Measurements from ENCODE around the gene NTN1.
"Not testable (repeated sequence)": the region's sequence is repeated elsewhere in the genome, so short reads cannot be mapped to it uniquely, and the experiment has no call there.

The NTN1 gene

GRCh38 chr17:9104370-9105041 is 83.2 kb downstream of the NTN1 start:
- no peak for FAIRE-seq
- no peak for DNase-seq (ENCODE audit: insufficient read length, low spot score)

GRCh38 chr17:9105068-9105868 is 84.0 kb downstream of the NTN1 start:
- DNase-seq (ENCODE audit: insufficient read length, low spot score), result no peak
- TF ChIP-seq POLR2A (IDR thresholded peaks at IDR 0.05; ENCODE audit: low read depth, low read length), result no peak
- FAIRE-seq, result no peak

More at GRCh38 chr17:9104370-9105041, 83.2 kb downstream of the NTN1 start:
- TF ChIP-seq POLR2A (IDR thresholded peaks at IDR 0.05; ENCODE audit: low read depth, low read length), result no peak

GRCh38 chr17:9106278-9106677 is 85.0 kb downstream of the NTN1 start:
- DNase-seq (ENCODE audit: insufficient read length, low spot score); FAIRE-seq: not testable (repeated sequence)

DNA sequence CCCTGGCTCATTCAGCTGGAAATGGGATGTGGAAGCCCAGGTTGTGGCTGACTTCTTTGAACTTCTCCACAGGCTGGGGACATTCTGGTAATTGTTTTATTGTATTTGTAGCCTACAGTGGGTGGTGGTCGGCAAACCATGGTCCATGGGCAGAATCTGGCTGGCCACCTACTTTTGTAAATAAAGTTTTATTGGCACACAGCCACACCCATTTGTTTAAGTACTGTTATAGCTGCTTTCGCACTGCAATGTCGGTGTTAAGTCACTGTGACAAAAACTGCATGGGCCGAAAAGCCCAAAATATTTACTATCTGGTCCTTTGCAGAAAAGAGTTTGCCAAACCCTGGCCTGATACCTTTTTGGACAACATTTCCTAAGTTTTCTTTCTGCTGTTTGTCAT is 86.2 kb downstream of the NTN1 start:
- no peak for TF ChIP-seq POLR2A (IDR thresholded peaks at IDR 0.05; ENCODE audit: low read depth, low read length)
- DNase-seq (ENCODE audit: insufficient read length, low spot score), result no peak
- FAIRE-seq, result no peak

DNA sequence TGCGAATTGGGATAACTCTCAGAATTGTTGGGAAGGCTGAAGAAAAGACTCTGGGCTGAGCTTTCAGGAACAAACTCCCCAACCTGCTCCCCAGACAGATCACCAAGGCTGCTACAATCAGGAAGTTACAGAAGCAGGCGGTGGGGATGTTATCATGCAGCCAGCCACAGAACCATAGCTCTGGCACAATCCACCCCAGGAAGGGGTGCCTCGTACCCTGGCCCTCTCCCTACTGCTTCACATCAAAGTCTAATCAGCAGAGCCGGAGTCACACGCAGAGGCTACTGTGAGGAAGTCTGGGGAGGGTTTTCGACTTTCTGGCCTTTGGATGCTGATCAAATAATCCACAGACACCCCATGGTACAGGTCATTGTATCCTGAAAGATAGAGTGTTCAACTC is 86.8 kb downstream of the NTN1 start:
- TF ChIP-seq POLR2A (IDR thresholded peaks at IDR 0.05; ENCODE audit: low read depth, low read length), result no peak
- no peak for FAIRE-seq
- no peak for DNase-seq (ENCODE audit: insufficient read length, low spot score)

DNA sequence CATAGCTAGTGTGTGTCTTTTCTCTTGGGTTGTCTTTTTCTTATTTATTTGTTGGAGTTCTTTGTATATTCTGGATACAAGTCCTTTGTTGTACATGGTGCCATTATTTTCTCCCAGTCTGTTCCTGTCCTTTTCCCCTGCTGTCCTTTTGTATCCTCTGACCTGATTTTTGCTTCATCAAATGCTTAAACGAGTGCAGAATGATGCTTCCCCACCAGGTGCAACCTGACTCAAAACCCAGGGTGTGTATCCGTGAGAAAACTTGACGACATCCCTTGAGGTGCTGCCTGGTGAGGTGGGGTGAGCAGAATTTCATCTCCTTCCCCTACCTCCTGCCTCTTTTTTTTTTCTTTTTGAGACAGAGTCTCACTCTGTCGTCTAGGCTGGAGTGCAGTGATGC is 88.6 kb downstream of the NTN1 start:
- FAIRE-seq (no peak), DNase-seq (ENCODE audit: insufficient read length, low spot score) (no peak)
- TF ChIP-seq POLR2A (IDR thresholded peaks at IDR 0.05; ENCODE audit: low read depth, low read length), result no peak

GRCh38 chr17:9110501-9110900 is 89.2 kb downstream of the NTN1 start:
- FAIRE-seq, result no peak
- TF ChIP-seq POLR2A (IDR thresholded peaks at IDR 0.05; ENCODE audit: low read depth, low read length), result no peak
- DNase-seq (ENCODE audit: insufficient read length, low spot score), result no peak

DNA sequence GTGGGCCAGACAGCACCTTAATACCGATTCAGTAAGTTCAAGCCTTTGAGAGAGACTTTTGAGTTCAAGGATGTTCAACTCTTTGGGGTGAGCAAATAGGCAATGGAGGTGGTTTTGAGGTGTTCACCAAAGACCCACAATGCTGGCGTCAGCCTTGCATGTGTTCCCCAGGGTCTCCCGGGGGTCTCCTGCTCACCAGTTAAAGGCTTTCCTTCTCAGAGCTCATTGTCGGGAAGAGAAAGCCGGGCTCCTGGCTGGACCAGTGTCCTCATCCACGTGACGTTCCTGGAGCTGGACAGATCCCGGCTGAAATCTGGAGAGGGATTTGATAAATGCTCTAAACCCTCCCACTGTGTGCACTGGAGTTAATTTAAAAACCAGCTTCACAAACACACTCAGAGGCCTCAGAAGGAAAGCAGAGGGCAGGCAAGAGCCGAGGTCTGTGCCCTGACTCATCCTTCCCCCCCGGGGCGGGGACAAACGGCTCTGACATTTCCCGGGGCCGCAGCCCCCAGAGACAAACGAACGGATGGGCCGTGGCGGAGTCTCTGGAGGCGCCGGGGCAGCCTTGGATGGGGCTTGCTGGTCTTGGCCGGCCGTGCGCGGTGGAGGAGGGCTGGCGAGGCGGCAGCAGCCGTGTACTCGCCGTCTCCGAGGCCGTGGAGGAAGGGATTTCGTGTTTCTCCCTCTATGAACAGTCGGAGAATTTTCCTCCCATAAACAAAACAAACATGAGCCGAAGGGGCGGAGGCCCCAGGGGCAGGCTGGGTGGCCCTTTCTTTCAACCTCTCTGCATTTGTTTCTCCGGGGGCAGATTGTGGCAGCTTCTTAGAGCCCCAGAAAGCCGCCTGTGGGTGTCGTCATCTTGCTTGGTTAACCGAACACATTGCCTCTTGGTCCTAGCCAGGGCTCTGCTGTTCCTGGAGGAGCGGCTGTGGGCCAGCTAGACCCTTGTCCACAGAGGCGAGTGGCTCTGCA is 94.2 kb downstream of the NTN1 start:
- TF ChIP-seq POLR2A (IDR thresholded peaks at IDR 0.05; ENCODE audit: low read depth, low read length), result no peak
- FAIRE-seq, result no peak
- no peak for DNase-seq (ENCODE audit: insufficient read length, low spot score)

GRCh38 chr17:9116311-9116835 is 95.1 kb downstream of the NTN1 start:
- FAIRE-seq, result no peak
- TF ChIP-seq POLR2A (IDR thresholded peaks at IDR 0.05; ENCODE audit: low read depth, low read length), result no peak
- DNase-seq (ENCODE audit: insufficient read length, low spot score), result no peak

DNA sequence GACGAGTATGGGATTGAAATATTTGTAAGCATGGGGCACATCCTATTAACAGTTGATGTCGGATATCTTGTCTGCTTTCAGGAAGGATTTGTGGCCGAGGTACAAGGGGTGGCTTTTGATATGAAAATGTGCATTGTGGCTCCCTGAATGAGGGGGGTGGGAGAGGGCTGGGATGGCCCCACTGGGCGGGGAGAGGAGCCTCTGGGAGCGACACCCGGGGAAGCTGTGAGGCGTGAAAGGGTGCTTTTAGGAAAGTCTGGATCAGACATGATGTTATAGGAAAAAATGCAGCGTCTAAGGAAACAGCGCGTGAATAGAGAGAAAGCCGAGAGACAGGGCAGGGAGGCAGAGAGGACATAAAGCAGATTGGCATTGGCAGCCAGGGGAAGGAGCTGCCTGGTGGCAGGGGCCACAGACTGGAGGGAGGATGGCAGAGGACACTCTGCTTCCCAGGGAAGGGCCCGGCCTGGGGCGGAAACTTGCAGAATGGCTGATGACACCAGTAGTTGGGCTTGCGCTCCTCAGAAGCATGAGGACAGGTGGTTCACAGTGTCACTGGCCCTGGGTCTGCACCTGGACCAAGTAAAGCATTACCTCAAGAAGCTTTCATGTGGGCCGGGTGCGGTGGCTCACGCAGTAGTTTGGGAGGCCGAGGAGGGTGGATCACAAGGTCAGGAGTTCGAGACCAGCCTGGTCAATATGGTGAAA is 95.7 kb downstream of the NTN1 start:
- DNase-seq (ENCODE audit: insufficient read length, low spot score), result no peak
- TF ChIP-seq POLR2A (IDR thresholded peaks at IDR 0.05; ENCODE audit: low read depth, low read length), result no peak
- FAIRE-seq, result no peak

- DNase-seq (ENCODE audit: insufficient read length, low spot score) (no peak), FAIRE-seq (no peak)
- TF ChIP-seq POLR2A (IDR thresholded peaks at IDR 0.05; ENCODE audit: low read depth, low read length), result no peak
Measured at GRCh38 chr17:9120471-9120870, 99.2 kb downstream of the NTN1 start.

DNA sequence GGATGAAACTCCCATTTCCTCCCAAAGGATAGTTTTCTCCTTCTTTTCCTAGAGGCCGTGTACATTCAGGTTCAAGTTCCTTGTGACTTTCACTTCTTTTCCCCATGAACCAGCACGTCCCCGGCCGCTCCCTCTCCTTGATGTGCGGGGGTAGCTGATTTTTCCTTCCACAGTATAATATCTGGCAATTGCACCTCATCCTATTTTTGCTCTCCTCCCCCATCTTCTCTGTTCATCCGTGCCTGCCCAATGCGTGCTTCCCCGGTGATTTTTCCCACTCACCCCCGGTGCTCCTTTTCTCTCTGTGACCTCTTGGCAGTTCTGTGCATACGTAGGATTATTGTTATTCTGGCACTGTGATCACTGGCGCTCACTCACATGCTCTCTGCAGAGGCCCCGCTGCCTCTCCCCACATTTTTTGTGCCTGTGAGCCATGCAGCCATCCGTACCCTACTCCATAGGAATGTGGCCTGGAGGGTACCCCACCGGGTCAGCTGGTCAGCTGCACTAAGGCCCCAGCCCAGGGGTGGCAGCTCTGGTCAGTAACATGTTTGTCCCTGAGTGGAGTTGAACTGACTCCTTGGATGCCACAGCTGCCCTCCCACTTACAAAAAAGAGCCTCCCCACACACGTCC is 100.0 kb downstream of the NTN1 start:
- TF ChIP-seq POLR2A (IDR thresholded peaks at IDR 0.05; ENCODE audit: low read depth, low read length), result no peak
- no peak for FAIRE-seq
- DNase-seq (ENCODE audit: insufficient read length, low spot score), result no peak
